CD4-positive, alpha-beta T cell treated with Interleukin-17A for 4 hours (primary cell): ENCODE results near the gene ATP6V0B.
A peak's percentile ranks its signal among the peaks of the same experiment; 100 is the strongest.

ENCODE experiments used
- DNase-seq: peaks from one replicate; pipeline ENCODE4 v3.0.0-alpha.2; 2020; ENCODE audit warnings: mixed read lengths

Gene ATP6V0B

DNA sequence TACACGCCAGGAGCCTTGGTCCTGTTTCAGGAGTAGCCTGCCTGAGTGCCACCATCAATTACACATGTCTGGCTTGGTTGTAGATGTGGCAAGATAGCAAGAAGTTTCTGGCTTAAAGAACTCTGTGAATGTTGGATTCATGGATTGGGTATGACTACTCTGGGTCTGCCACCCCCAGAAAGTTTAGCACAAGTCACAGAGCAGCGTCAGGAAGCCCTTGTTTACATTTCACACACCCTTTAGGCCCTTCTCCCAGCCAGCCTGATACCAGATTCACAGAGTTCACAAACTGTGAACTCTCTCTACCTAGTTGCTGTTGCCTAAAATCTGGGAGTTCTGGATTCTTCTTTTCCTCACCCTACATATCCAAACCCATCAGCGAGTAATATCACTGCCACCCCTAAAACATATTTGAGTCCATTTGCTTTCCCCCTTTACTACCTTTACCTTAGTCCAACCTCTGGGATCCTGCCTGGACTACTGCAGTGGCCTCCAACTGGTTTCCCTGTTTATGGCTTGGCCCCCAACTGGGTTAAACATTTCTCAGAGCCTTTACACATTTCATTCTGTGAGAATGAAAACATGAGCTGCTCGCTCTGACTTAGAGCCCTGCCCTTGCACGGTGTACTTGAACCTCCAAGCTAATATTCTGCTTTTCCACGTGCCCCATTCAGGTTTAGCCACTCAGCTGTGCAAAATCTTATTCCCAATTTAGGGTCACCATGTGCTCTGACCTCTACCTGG is 12.6 kb downstream of the ATP6V0B start:
- no peak for DNase-seq

DNA sequence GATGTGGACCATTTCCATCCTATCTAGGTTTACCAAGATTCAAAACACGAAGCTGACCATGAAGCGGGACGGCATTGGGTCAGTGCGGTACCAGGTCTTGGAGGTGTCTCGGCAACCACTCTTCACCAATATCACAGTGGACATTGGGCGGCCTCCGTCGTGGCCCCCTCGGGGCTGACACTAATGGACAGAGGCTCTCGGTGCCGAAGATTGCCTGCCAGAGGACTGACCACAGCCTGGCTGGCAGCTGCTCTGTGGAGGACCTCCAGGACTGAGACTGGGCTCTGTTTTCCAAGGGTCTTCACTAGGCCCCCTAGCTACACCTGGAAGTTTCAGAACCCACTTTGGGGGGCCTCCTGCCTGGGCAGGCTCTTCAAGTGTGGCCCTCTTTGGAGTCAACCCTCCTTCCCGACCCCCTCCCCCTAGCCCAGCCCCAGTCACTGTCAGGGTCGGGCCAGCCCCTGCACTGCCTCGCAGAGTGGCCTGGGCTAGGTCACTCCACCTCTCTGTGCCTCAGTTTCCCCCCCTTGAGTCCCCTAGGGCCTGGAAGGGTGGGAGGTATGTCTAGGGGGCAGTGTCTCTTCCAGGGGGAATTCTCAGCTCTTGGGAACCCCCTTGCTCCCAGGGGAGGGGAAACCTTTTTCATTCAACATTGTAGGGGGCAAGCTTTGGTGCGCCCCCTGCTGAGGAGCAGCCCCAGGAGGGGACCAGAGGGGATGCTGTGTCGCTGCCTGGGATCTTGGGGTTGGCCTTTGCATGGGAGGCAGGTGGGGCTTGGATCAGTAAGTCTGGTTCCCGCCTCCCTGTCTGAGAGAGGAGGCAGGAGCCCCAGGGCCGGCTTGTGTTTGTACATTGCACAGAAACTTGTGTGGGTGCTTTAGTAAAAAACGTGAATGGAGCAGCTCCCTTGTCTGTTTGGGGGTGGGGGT is 15.8 kb downstream of the ATP6V0B start:
- DNase-seq: no peak

- no peak for DNase-seq
Observed at GRCh38 chr1:43991200-43991475, 16.4 kb downstream of the ATP6V0B start.

- peak; percentile 83 for DNase-seq
Observed at GRCh38 chr1:43991476-43992231, 16.9 kb downstream of the ATP6V0B start, which contains the start of gene CCDC24. CCDC24 (plus strand) TSS chr1:43991599; CDS start chr1:43991879, 280 bp downstream.

- no peak for DNase-seq
Observed at GRCh38 chr1:43992232-43992995, 17.7 kb downstream of the ATP6V0B start.

GRCh38 chr1:43993206-43993914 is 18.6 kb downstream of the ATP6V0B start:
- DNase-seq: no peak

DNA sequence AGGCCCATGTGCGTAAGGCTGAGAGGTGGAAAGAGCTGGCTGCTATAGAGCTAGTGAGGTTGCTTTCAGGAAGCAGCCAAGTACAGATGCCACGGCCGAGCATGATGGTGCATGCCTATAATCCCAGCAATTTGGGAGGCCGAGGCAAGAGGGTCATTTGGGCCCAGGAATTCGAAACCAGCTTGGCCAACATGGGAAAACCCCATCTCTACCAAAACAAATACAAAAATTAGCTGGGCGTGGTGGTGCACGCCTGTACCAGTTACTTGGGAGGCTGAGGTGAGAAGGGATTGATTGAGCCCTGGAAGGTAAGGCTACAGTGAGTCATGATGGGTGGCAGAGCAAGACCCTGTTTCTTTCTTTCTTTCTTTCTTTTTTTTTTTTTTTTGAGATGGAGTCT is 19.3 kb downstream of the ATP6V0B start:
- DNase-seq: no peak

DNA sequence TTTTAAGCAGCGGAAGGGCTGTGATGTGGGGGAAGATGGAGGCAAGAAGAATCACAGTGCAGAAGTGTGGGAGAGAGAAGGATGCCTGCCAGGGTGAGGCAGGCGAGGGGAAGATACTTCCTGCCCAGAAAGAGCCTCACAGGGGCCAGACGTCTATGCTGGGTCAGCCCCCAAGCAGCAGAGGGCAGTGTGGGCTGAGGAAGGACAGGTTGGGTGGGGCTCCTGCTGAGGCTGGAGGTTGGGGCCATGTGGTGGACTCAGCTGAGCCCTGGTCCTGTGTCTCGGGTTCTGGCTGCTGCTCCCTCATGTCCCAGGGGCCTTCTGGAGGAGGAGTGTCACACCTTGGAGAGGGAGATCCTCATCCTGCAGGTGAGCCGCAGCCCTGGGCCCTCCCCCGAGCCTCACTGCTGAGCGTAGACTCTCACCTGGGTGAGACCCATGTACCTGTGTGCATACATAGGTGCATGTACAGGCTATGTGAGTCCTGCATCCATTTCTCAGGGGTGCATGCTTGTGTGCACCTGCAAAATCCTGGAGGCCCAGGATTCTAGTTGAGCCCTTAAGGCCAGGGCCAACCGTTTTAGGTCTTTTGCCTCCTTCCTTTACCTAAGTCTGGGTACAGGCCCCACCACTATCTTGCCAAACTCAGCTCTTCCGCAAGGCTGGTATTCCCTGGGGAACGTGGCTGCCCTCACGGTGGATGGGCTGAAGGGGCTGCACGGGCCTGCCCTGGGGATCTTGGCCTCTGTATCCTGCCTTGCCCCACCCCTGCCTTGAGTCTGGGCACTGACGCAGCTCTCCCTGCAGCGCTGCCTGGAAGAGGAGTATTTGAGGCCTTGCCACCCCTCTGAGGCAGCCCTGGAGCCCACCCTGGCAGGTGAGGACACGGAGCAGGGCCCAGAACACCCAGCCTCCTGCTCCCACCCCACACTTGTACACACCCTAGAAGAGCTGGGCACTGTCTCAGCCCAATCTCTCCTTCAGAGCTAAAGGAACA is 20.3 kb downstream of the ATP6V0B start:
- no peak for DNase-seq

GRCh38 chr1:43995984-43996732 is 21.4 kb downstream of the ATP6V0B start:
- no peak for DNase-seq

GRCh38 chr1:43996733-43997115 is 22.0 kb downstream of the ATP6V0B start:
- DNase-seq: no peak

- DNase-seq: no peak
Observed at GRCh38 chr1:43997295-43997999, 22.7 kb downstream of the ATP6V0B start.

- DNase-seq: no peak
Observed at GRCh38 chr1:43998000-43998378, 23.2 kb downstream of the ATP6V0B start.

DNA sequence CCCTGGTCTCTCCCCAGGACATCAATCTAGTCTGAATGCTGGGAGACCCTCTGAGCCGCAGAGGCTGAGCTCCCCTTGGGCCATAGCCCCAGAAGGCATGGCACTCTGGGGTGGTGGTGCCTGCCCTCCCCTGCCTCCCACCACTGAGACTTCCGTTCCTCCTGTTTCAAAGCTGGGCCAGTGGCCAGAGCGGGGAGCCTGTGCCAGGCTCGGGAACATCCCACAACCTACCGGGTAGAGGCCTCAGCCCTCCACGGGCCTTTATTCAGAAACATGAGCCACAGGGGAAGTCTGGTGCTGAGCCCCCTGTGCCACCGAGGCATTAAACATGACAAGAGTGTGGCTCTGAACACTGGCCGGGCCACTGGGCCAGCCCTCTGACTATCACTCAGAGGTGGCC is 24.7 kb downstream of the ATP6V0B start:
- DNase-seq: no peak

- no peak for DNase-seq
Observed at GRCh38 chr1:44000122-44000665, 25.4 kb downstream of the ATP6V0B start.

- DNase-seq: no peak
Observed at GRCh38 chr1:44002165-44002564, 27.4 kb downstream of the ATP6V0B start.

GRCh38 chr1:44002606-44003157 is 27.9 kb downstream of the ATP6V0B start:
- no peak for DNase-seq

DNA sequence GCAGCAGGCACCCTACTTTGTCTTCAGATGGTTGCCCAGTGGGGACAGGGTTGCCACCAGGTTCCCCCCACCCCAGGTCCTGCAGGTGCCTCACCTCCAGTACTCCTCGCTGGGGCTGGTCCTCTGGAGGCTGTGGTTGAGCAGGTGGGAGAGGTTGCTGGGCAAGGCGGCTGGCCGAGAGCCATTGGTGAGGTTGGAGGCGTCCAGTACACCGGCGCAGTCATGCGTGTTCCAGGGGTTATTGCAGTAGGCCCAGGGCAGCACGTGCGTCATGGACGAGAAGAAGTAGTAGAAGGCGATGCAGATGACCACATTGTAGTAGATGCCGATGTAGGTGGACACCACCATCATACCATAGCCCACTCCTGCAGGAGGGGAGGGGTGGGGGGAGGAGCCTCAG is 33.5 kb downstream of the ATP6V0B start:
- DNase-seq: no peak

DNA sequence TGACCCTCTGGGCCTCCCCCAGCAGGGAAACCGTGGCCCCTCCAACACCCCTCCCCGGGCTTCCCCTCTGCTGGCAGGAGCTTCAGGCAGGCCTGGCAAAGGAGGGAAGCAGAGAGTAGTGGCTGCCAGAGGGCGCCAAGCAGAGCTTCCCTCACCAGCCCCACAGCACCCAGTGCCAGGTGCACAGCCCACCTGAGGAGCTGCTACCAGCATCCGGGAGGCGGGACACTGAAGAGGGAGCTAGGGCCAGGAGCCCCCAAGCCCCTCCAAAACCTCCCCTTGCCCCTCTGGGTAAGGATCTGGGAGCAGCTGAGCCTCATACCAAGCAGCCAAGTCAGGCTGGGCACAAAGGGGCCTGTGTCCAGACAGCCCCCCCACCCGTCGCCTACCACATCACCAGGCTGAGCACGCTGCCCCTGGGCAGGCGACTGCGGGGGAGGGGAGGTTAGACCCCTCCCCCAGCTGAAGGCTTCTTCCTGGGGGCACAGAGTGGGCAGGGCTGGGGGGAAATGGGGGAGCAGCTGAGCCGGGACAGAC is 36.2 kb downstream of the ATP6V0B start:
- no peak for DNase-seq
